Stimulated activated CD4-positive, alpha-beta T cell treated with anti-CD3 and anti-CD28 coated beads, Interleukin-1b, Interleukin-23, amount 100 ng/mL, for 24 hours (primary cell): Measurements from ENCODE around the gene MORC3.
A peak's percentile ranks its signal among the peaks of the same experiment; 100 is the strongest.
"Not testable (repeated sequence)": the region's sequence is repeated elsewhere in the genome, so short reads cannot be mapped to it uniquely, and the experiment has no call there.

Experiments used
- DNase-seq, 4 experiments: peaks; one replicate each; pipeline ENCODE4 v3.0.0-alpha.2; 2020; ENCODE audit warnings: low read depth in 4 of 4, low spot score in 1 of 4

The MORC3 gene

DNA sequence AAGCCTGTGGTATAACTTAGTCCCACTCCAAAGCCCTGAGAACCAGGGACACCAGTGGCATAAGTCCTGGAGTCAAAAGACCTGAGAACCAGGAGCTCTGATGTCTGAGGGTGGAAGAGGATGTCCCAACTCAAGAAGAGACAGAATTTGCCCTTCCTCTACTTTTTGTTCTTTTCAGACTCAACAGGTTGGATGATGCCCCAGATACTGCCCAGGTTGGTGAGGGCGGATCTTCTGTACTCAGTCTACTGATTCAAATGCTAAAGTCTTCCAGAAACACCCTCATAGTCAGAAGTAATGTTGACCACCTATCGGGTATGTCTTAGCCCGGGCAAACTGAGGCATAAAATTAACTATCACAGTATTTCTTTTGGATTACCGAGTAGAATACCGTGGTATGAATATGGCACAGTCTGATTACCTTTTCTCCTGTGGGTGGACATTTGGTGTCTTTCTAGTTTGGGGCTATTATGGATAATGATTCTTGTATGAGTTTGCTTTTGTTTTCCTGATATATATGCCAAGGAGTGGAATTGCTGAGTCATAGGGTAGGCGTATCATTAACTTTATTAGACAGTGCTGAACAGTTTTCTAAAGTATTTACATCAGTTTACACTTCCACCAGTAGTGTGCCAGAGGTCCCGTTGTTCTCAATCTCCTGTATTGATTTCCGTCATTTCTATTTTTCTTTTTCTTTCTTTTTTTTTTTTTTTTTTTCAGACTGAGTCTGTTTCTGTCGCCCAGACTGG, 62.0 kb downstream of the MORC3 start:
- DNase-seq, result no peak

DNA sequence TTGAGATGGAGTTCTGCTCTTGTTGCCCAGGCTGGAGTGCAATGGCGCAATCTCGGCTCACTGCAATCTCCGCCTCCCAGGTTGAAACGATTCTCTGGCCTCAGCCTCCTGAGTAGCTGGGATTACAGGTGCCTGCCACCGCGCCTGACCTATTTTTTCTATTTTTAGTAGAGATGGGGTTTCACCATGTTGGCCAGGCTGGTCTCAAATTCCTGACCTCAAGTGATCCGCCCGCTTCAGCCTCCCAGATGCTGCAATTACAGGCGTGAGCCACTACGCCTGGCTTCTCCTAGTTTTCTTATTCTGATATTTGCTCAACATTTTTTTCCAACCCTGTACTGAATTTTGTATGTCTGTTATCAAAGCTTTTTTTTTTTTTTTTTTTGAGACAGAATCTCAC, 62.7 kb downstream of the MORC3 start:
- not testable (repeated sequence) for DNase-seq

DNA sequence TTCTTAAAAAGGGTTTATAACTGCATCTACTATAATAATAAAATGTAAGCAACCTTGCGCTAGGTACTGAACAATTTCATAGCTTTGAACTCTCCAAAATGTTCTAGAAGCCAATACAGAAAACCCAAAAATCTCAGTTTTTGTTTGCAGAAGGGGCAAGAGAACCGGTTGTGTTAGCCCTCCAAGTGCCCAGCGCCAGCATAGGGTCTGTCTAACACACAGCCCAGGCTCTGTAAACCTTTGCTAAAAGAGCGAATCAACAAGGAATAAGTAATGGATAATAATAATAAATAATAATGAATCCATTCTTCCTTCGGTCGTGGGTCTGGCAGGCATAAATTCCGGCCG, 64.9 kb downstream of the MORC3 start:
- DNase-seq, result no peak

DNA sequence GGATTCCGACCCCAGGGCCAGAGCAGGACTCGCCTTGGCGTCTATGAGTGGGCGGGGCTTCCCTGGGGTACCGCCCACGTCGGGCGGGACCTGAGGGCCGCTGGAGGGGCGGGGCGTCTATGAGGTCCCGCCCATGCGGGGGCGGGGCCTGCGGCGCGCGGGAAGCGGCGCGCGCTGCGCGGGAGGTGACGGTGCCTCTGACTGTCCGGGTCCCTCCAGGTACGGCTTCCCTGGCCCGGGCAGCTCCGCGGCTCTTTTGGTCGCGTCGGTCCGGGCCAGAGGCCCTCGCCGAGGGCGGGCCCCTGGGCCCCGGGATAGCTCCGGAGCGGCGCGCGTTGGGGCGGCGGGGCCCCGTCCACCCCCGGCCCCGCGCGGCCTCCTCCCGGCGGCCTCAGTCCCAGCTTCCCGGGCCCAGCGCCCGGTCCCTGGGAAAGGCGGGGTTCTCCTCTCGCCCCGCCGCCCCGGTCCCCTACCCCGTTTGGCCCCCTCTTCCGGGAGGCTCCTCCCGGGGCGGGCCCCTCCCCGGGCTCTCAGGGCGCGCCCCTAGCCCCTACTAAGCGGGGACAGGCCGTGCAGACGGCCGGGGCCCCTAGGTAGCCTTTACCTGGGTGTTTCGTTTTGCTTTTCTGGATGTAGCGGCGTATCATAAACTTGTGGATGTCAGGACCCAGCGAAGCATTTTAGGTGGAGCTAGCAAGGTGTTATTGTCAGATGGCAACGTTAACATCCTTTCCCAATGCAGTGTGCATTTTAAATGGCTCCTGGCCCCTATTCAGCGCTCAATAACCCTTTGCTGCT, 65.4 kb downstream of the MORC3 start, which contains the start of gene CHAF1B:
TSS of gene CHAF1B (plus strand) at position 160 of the 798 bp plus-strand sequence. CDS start 745 bp downstream, outside the sequence.
- peak; percentile 60 to 87 (median 74) for DNase-seq

DNA sequence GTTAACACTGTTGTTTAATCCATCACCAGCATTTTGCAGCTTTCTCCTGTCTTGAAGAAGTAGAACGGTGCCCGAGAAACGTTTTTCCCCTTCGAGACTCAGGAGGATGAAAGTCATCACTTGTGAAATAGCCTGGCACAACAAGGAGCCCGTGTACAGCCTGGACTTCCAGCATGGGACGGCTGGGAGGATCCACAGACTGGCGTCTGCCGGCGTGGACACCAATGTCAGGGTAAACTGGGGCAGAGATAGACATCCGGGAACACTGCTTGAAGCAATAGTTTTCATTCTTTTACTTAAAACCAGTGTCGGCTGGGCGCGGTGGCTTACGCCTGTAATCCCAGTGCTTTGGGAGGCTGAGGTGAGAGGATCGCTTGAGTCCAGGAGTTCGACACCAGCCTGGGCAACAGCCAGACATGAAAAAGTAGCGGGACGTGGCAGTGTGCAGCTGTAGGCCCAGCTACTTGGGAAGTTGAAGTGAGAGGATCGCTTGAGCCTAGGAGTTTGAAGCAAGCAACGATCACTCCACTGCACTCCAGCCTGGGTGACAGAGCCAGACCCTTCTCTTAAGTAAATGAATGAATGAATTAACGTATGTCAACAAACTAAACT, 66.1 kb downstream of the MORC3 start:
- DNase-seq, result no peak

DNA sequence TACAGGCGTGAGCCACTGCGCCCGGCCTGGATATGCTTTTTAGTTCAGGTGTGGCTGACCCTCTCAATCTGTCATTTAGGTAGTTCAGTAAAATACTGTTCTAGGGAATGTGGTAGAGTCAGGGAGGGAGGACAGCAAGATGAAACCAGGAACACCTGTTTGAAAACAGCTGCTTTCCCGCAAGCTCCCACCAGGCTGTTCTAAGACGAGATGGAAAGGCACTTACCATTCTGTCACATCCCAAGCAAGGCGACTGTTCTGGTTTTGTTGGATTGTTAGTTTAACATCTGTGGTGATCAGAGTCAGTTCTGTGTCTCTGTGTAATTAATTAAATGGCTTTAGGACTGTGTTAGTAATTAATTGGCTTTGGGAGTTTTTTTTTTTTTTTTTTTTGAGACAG, 68.1 kb downstream of the MORC3 start:
- no peak for DNase-seq

DNA sequence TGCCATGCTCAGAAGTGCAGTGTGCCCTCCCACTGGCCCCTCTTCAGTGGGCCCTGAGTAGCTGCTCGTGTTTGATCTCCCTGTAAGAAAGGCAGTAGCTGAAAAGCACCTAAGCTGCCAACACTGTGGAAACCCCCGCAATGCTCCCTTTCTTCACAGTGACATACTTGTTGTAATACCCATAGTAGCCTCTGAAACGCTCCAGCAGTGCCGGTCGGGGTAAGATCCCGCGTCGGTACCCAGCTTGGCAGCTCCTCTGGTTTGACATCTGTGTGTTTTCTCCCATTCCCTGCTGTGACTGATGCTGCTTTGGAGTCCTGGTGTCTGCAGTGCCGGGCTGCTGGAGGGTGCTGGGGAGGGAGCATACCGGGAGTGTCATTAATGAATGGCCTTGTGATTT, 68.8 kb downstream of the MORC3 start:
- no peak for DNase-seq

DNA sequence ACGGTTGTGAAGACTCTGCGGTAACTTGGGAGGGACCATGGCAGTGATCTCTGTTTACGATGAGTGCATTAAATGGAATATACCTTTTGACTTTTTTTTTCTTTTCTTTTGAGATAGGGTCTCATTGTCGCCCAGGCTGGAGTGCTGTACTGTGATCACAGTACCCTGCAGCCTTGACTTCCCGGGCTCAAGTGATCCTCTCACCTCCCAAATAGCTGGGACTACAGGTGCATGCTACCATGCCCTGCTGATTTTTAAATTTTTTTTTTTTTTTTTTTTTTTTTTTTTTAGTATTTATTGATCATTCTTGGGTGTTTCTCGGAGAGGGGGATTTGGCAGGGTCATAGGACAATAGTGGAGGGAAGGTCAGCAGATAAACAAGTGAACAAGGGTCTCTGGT, 71.7 kb downstream of the MORC3 start:
- DNase-seq, result not testable (repeated sequence)

DNA sequence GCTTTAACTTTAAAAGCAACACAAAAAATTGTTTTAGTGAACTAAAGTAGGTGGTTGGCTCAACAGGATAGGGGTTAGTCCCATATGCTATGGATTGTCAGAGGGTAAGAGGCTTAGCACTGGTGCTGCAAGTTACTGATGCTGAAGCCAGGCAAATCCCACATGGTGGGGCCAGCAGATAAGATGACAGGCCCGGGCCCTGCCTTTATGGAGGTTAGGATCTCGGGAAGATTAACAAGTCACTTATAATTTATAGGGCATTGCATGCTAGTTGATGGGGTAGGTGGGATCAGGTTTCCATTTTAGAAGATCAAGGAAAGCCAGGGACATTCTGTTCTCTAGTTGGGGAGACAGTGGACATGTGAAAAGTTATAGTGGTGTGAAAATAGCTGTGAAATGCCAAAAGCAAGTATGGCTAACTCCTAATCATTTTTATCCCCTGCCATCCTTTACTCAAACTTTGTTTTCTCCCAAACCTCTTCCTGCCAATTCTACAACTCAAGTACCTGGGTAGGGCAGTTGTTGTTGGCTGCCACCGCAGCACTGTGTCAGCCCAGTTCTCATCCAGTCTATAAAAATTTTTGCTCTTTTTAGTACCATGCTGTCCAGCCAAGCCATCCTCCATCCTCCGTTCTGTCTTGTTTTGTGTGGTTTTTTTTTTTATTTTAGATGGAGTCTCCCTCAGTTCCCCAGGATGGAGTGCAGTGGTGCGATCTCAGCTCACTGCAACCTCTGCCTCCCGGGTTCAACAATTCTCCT, 75.5 kb downstream of the MORC3 start:
- no peak for DNase-seq

DNA sequence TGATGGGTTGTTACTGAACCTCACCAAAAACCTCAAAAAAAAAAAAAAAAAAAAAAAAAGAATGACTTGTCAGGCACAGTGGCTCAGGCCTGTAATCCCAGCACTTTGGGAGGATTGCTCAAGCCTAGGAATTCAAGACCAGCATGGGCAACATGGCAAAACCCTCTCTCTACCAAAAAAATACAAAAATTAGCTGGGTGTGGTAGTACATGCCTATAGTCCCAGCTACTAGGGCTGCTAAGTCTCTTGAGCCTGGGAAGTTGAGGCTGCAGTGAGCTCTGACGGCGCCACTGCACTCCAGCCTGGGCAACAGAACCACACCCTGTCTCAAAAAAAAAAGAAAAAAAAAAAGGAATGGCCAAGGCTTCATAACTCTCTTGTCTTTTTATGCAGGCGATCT, 76.3 kb downstream of the MORC3 start:
- DNase-seq, result no peak

DNA sequence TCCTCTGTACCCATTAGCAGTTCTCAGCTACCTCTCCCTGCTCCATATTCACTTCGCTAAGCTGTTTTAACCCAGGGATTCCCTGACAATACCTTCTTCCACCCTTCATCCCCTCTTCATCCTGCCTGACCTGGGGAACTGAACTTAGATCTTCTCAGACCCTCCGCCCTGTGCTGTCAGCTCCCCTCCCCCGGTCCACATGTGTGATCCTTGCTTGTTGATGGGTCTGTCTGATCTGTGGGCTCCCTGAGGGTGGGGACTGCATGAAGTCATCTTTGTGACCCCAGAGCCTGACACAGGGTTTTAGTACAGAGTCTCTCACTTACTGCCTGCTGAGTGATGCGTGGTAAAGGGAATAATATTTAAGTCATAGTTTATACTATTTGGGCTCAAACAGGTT, 77.0 kb downstream of the MORC3 start:
- no peak for DNase-seq

DNA sequence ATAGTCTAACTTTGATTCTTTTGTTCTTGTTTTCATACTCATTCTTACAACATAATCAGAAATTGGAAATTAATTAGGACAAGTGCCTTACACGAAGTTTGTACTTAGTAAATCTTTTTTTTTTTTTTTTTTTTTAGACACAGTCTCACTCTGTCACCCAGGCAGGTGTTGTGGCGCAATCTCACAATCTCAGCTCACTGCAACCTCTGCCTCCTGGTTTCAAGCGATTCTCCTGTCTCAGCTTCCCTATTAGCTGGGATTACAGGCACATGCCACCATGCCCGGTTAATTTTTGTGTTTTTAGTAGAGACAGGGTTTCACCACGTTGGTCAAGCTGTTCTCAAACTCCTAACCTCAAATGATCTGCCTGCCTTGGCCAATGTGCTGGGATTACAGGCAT, 77.6 kb downstream of the MORC3 start:
- no peak for DNase-seq

DNA sequence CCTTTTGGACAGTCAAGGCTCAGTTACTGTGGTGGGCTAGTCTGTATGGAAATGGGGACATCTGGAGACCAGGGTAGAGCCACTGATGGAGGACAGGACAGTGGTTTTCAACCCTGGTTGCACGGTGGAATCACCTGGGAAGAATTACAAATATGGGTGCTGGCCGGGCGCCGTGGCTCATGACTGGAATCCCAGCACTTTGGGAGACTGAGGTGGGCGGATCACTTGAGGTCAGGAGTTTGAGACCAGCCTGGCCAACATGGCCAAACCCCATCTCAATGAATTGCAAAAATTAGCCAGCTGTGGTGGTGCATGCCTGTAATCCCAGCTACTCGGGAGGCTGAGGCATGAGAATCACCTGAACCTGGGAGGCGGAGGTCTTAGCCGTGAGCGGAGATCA, 79.7 kb downstream of the MORC3 start:
- DNase-seq, result not testable (repeated sequence)

DNA sequence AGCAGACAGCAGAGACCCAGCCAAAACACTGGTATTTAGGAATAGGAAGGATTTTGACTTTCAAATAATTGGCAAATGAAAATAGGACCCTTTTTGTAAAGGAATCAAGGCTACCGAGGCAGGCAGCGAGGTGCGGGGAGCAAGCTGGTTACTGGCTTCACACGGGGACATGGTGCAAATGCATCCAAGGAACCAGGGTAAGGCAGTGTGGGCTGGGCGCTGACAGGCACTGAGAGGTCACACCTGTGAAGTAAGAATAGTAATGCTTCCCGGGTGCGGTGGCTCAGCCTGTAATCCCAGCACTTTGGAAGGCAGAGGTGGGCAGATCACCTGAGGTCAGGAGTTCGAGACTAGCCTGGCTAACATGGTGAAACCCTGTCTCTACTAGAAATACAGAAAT, 80.7 kb downstream of the MORC3 start:
- no peak for DNase-seq

DNA sequence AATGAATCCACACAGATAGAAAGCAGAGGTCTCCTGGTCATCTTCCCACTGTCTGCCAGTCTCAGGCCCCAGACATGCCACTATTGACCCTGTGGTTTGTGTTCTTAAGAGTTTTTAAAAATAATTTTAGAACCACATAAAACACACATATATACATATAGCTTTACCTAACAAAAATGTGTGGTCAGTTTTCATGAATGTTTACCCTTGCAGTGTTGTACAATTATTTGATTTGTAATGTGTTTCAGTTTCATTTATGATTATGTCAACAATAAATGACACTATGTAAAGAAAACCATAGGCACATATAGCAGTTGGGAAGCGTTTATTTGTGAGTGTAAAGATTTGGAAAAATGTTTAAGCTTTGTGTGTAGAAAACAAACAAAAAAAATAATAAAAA, 82.3 kb downstream of the MORC3 start:
- no peak for DNase-seq

DNA sequence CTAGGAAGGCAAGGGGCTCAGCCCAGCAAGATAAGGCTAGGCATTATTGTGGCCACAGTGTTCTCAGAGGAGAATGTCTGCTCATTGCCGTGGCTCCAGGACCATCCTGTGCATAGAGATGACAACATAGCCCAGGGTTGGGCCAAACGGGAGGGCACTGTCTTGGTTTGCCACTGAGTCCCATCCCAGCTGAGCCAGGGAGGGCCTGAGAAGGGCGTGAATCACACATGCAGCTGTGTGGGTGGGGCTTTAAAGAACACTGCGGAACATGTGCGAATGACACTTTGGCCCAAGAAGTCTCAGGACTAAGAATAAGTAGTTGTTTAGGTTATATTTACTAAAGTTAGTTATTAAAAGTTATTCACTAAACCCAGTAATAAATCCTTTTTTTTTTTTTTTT, 83.7 kb downstream of the MORC3 start:
- no peak for DNase-seq

DNA sequence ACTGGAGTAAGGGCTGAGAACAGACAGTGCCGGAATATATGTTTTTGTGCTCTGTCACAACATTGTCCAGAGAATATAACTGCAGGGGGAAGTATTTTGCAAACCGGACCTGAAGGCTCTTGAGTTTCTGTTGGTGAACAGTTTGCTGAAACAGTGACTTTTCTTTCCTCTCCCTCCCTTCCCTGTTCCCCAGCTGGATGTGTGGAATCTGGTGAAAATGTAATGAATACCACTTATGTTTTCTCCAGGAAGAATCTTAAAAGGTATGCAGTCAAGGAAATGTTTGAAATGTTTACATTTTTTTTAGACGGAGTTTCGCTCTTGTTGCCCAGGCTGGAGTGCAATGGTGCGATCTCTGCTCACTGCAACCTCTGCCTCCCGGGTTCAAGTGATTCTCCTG, 88.6 kb downstream of the MORC3 start:
- DNase-seq, result no peak

DNA sequence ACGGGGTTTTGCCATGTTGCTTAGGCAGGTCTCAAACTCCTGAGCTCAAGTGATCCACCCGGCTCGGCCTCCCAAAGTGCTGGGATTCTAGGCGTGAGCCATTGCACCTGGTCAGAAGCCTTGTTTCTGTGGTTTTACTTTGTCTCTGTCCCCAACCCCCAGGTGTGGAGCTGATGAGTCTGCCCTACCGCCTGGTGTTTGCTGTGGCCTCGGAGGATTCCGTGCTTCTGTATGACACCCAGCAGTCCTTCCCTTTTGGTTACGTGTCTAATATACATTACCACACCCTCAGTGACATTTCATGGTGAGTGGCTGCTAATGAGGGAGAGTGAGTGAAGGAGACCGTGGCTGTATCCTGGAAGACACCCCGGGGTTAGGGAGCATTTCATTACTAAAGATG, 91.3 kb downstream of the MORC3 start:
- no peak for DNase-seq

DNA sequence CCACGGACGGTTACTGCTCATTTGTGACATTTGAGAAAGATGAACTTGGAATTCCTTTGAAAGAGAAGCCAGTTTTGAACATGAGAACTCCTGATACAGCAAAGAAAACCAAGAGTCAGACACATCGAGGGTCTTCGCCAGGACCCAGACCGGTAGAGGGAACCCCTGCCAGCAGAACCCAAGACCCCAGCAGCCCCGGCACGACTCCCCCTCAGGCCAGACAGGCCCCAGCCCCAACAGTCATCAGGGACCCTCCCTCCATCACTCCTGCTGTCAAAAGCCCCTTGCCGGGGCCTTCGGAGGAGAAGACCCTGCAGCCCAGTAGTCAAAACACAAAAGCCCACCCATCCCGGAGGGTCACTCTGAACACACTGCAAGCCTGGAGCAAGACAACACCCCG, 92.9 kb downstream of the MORC3 start:
- DNase-seq, result no peak

DNA sequence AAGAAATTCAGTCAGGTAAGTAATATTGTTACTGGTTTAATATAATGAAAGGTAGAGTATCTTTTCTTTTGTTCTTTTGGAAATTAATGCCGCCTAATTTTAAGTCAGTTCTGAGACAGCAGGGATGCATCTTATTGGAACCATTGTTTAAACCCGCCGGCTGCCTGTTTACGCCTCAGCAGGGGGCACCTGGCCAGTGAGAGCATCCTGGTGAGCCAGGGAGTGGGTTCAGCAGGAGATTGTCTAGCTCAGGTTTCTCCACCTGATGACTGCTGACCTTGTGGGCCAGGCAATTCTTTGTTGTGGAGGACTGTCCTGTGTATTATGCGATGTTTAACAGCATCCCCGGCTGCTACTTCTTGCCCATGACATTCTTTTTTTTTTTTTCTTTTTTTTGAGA, 95.4 kb downstream of the MORC3 start:
- DNase-seq, result no peak

DNA sequence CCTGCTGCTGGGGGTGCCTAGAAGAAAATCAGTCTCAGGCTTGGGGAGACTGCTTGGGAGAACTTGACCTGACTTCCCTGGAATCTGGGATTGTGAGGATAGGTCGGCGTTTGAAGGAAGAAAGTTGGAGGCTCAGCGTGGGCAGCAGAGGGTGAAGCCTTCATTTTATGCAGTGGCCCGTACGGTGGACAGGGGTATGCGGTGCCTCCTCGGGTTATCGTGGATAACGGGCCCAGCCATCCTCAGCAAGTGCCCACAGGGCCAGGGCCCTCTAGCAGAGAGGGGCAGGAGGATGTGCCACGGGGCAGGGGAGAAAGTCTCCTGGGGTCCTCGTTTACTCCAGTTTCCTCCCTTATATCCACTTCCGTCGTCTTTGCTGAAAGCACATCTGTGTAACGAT, 99.2 kb downstream of the MORC3 start:
- no peak for DNase-seq

DNA sequence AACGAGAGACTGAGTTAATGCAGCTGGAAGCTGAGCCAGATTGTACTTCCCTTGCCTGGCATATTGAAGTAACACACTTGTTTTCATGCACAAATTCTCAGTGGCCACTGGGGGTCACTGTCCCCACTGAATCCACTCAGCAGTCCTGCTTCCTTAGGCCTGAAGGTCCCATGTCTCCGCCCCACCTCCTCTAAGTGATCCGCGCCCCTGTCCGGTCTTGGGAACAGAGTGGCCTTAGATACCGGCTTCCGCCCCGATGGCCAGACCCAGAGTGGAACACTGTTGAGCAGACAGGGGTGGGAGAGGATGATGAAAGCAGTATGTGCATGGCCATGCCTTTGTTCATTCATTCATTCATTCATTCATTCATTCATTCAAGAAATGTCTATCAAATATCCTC, 100.0 kb downstream of the MORC3 start:
- peak in 1 of 4 experiments; percentile 23 for DNase-seq
